Measurements from ENCODE around the gene UNC50.

GRCh38 chr2:98569197-98569793 lies 39.1 kb upstream of the UNC50 start:
- peak; percentile 93 for TF ChIP-seq CTCF (IDR thresholded peaks at IDR 0.05)
- no peak for TF ChIP-seq EZH2 (IDR thresholded peaks at IDR 0.05; ENCODE audit: borderline replicate concordance, insufficient read depth, low read depth, low read length, poor library complexity, severe bottlenecking)

Measured in B cell (primary cell).